Measurements from ENCODE around the gene CCSAP.

DNA sequence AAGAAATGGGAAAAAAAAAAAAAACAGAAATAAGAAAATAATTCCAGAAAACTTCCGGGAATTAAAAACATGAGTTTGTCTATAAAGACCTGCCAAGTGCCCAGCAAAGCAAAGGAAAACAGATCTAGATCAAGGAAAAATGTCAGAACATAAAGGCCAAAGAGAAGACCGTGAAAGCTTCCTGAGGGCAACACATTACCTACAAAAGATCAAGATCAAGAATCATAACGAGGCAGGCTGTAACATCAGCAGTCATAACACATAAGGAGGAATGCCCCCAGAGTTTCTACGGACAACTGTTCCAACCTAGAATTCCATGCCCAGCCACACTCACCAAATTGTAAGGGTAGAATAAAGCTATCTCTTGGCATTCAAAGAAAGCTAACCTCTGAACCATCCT, 3.8 kb downstream of the CCSAP start:
- TF ChIP-seq CTCF (IDR thresholded peaks at IDR 0.05) (no peak), POLR2A (IDR thresholded peaks at IDR 0.05) (no peak)

Measured in Peyer's patch (tissue), 4 donors.